ENCODE data around the gene HK1.

Gene HK1

DNA sequence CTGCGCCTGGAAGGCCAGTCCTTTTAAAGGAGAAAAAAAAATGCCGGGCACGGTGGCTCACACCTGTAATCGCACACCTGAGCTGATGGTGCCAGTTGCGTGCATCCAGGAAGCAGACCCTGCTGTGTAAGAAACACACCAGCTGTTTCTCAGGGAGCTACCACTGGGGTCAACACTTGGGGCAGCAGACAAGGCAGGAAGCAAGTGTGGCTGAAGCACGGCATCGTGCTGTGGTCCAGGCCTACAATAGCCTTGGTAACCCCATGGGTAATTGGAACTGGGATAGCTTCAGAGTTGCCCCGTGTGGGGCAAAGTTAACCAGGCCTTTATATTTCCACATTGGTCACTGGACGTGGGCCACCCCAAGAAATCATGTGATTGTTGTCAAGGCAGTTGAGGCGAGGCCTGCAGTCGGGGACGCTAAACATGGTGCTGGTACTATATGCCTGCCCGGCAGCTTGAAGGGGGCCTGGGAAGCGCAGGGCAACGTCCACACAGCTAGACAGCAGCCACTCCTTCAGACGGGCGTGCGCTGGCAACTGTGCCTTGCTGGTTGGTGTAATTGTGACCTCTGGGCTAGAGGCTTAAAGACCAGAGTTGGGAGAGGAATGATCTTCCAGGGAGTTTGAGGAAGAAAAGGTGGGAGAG lies 140.9 kb downstream of the HK1 start:
- DNase-seq (ENCODE audit: low read depth in 2 of 2) = no peak

DNA sequence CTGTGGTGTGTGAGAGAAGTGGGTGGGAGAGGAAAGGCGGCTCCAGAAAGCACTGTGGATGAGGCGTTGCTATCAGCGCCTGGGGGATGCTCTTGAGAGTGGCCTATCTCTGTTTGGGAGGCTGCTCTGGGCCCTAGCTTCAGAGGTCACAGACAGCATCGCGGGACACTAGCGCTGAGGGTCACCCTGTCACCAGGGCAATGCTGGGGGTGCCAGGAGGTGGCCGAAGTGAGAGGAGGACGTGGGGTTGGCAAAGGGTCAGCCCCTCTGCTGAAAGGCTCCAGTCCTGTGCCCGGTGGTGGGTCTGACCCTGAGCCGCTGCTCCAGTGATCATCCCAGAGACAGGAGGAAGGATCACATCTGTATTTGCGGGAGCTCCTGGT lies 141.4 kb downstream of the HK1 start:
- DNase-seq (ENCODE audit: low read depth in 2 of 2) = no peak

DNA sequence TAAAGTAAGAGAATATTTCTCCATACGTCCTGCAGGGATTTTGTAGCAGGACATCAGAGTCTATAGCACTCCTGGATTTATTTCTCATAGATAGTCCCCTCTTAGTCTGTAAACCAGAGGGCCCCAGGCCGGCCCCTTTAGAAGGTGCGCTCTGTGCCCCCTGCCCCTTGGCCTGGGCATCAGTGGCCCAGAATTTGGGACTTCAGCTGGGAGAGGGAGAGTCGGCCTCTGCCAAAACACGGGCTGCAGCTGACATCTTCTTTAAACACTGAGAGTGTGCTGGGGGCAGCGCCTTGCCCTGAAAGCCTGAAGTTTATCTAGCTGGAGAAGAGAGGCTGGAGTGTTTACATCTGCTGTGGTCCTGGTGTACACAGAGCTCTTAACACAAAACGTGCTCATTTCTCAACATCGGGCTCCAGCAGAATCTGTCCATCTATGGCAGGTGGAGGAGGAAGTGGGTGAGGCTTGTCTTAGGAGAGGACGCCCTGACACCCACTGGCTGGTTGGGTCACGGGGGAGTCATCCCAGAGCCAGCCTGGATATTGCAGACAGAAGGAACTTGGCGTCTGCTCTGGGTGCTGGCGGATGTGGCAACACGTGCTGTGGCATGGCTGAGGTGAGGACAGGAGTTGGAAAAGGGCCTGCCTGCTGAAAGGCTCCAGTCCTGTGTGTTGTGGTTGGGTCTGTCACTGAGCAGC lies 143.5 kb downstream of the HK1 start:
- DNase-seq (ENCODE audit: low read depth in 2 of 2) = no peak

DNA sequence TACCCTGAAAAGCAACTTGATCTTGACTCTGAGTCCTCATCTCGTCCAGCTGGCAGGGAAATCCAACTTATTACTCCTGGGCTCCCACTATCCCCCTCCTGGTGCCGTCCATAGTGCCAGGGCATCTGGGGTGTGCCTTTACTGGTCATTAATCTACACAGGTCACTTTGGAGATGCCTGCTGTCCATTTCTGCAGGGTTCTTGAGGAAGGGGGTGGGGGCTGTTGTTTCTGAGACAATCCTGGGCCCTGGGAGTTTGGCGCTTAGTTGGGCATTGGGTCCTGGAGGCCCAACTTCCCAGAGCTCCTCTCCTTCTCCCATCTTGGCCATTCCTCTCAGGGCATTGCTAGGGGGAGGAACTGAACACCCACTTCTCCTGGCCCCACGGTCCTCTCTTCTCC lies 144.4 kb downstream of the HK1 start:
- no peak for DNase-seq (ENCODE audit: low read depth in 2 of 2)

DNA sequence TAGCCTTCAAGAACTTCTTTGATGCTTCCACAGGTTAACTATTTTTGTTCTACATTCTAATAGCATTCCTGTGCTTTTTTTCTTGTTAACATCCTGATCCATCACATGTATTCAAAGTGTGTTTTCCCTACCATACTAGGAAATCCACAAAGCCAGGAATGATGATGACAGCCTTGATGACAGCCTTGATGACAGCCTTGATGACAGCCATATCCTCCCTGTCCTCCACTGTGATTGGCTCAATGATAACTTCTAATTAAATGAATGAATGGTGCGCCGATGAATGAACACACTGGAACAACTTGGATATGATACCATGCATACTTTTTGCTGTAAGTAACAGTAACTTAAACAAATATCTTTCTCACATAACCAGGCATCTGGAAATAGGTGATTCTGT lies 146.7 kb downstream of the HK1 start:
- DNase-seq (ENCODE audit: low read depth in 2 of 2) = no peak

DNA sequence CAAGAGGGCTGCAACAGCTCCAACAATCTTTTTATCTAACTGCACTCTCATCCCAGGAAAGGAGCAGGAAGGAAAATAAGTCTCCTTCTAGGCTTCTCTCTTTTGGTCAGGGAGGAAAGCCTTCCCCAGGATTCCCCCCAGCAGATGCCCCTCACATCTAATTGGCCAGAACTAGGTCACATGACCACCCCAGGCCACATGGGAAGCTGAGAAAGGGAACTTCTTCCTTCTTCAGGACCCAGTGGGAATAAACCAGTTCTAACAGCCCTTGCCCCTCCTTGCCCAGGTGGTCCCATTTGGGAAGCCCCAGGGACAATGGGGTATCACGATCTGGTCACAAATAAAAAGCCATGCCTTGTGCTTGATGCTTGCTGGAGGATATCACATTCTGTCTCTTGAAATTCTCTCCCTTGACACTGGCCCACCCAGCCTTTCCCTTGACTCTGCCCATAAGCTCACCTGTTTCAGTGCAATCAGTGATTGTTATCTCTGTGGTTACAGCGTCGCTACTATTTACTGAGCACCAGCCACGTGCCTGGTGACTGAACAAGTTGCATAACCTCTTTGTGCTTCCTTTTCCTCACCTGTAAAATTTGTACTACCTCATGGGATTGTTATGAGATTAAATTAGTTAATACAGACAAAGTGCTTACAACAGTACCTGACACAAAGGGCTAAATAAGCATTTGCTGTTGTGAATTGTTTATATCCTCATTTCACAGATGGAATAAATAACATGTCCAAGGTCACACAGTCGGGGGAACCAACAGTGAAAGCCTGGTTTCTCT lies 147.4 kb downstream of the HK1 start:
- no peak for DNase-seq (ENCODE audit: low read depth in 2 of 2)

DNA sequence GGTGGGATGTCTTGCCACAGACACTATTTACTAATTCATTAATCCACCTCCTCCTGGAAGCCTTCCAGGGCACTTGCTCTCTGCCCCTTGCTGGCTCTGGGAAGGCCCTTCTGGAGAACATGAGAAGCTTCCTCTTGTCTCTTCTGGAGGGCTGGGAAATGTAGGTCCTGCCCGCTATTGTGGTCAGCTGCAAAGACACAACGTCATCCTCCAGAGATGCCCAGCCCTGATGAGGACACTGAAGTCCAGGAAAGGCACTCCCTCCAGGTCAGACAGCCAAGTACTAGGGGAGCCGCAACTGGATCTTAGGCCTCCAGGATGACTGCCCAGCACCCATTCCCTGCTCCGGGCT lies 148.1 kb downstream of the HK1 start:
- no peak for DNase-seq (ENCODE audit: low read depth in 2 of 2)

DNA sequence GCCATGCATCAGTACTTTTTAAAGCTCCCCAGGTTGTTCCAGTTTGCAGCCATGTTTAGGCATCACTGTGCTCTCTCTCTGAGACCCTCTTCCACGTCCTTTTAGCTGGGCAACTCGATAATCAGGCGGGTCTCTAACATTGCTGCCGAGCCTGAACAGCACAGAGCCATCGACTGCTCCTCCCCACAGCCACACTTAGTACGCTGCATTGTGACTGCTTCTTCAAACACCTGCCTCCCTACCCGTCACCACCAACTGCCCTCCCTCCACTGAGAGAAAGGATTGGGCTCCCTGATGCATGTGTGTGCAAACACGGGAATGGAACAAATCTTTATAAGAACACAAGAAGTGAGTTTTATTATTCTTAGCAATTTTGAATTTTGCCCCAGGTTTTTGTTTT lies 149.9 kb downstream of the HK1 start:
- DNase-seq (ENCODE audit: low read depth in 2 of 2) = no peak

DNA sequence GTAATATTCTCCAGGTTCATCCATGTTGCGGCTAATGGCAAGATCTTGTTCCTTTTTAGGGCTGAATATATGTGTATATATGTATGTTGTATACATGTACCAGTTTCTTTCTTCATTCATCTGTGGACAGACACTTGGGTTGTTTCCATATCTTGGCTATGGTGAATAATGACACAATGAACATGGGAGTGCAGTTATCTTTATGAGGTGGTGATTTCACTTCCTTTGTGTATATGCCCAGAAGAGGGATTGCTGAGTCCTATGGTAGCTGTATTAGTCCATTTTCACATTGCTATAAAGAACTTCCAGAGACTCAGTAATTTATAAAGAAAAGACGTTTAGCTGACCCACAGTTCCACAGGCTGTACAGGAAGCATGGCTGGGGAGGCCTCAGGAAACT lies 155.9 kb downstream of the HK1 start:
- no peak for DNase-seq (ENCODE audit: low read depth in 2 of 2)

DNA sequence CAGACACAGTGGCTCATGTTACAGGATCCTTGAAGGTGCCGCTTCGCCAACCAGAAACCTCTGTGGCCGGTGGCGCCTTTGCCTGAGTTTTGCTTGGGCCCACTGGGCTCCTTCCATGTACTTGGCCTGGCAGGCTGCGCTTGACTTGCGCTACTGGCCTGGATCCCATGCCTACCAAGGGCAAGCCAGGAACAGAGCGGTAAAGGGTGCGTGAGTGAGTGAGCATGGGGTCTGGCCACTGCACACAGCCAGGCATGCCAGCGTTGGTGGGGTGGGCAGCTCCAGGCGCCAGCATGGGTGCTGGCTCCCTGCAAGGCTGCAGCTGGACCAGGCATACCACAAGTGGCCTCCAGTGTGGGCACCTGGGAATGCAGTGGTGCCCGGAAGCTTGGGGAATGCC lies 156.6 kb downstream of the HK1 start:
- no peak for DNase-seq (ENCODE audit: low read depth in 2 of 2)

DNA sequence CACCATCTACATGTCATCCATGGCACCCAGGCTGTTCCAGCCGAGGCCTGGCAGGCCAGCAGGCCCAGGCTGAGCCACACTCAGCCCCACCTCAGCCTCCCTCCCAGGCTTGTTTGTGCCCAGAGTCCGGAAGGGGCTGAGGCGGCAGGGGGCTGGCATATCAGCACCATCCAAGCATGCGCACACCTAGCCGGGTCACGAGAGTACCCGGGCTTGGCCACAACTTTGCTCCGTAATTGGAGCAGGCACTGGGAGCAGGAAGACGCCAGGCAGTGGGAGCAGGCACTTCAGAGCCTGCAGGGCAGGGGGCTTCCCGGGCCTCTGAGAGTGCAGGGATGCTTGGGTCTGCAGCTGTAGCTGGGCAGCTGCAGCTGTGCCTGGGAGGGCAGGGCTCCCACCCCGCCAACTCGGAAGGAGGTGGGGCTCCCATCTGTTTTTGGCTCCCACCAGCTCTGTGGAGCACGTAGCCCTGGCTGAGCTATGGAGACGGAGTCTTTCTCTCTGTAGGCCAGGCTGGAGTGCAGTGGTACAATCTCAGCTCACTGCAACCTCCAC lies 157.7 kb downstream of the HK1 start:
- no peak for DNase-seq (ENCODE audit: low read depth in 2 of 2)

DNA sequence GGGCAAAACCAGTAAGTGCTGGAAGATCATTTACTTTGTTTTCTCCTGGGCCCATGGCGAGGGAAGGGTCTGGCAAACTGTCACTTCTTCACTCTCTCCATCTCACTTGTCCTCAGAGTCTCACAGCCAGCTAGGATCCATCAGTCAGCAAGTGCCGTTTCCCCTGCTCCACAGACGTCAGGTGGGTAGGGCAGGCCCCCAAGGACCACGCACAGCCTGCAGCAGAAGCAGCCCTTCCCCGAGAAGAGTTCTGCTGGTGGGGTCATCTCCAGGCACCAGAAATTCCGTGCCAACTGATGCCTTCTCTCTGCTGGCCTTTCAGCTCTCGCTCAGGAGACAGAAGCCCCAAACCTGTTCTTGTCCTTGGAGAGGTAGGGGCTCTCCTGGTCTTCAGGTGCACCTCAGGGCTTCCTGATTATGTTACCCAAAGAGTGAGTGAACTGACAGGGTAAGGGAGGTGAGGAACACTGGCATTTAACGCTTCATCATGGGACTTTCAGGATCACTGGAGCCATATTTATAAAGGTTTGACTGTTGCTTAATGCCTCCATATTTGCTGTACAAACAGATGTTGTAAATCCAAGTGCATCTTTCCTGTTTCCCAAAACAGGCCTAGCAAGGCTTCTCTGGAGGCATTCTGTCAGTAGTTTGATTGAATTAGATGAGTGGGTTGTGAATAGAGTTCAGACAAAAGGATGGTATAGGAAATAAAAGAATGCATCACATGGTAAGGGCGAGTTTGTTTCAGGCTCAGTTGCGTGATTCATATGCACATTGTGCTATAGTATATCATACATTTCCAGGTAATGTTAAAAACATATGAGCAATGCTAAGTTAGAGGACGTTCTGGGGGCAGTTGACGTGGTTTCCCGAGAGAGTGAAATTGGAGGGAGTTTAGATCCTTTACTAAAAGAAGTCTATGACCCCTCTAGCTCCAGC lies 159.3 kb downstream of the HK1 start:
- no peak for DNase-seq (ENCODE audit: low read depth in 2 of 2)

DNA sequence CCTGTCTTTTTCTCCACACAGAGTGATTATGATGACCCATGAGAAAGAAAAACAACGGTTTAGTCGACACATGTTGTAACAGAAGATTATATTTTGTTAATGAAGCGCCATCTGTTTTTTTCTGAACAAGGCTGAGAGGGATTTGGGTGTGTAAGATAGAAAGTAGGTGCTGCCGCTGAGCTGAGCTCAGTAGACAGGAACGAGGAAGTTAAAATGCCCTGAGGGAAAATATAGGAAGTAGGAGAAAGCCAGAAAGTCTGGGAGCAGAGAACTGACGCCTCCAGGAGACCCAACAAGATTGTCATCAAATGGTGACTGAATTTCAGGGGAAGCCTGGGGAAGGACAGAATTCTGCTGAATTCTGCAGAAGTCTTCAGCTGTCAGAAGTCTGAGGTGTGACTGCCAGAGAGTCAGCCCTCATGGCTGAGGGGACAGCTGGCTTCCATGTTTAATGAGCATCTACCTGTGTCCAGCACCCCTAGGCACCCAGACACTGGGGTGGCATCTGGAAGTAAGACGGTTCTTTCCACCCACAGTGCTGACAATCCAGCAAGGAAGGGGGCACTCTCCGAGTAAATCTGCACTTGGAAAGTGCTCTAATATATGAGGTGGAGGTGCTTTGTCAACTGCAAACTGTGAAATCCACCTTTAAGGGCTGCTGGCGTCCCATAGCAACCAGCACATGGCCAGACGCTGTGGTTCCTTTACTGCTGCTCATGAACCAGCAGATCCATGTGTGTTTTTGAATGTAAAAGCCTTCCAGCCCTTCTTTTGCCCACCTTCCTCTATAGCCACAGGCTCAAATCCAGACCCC lies 160.4 kb downstream of the HK1 start:
- no peak for DNase-seq (ENCODE audit: low read depth in 2 of 2)

DNA sequence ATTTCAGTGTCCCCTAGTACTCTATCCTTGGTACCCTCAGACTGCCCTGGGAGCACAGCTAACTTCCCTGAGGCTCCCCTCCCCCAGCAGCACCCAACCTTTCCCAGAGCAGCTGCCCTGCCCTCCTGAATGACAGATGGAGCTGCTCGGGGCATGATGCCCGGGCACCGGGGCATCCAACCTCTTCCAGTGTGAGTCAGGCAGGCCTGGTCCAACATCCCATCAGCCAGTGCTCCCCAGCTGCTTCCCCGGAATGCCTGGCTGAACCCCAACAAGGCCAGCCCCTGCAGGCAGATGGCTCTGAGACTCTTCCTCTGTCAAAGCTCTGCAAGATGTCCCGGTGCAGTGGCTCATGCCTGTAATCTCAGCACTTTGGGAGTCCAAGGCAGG lies 161.0 kb downstream of the HK1 start:
- no peak for DNase-seq (ENCODE audit: low read depth in 2 of 2)

DNA sequence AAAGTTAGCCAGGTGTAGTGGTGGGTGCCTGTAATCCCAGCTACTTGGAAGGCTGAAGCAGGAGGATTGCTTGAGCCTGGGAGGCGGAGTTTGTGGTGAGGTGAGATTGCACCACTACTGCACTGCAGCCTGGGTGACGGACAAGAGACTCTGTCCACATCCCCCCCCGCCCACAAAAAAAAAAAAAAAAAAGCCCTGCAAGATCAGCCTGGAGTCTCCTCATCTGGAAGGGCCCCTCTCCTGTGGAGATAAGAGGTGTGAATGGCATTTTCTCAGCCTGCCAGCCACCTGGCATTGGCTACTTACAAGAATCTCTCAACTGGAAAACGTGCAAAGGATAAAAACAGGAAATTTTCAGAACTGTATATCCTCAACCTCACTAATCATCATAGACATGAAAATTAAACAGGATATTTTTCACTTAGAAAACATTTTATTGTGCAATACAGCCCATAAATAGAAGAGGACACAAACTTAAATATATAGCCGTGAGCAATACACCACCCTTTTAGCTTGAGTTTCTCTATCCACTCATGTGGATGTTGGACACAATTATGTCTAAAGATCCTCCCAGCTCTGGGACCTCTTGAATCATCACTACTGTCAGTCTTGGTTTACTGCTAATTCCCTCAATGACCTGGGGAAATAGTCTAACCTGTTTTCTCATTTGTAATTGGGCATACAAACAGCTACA lies 161.7 kb downstream of the HK1 start:
- DNase-seq (ENCODE audit: low read depth in 2 of 2) = no peak

DNA sequence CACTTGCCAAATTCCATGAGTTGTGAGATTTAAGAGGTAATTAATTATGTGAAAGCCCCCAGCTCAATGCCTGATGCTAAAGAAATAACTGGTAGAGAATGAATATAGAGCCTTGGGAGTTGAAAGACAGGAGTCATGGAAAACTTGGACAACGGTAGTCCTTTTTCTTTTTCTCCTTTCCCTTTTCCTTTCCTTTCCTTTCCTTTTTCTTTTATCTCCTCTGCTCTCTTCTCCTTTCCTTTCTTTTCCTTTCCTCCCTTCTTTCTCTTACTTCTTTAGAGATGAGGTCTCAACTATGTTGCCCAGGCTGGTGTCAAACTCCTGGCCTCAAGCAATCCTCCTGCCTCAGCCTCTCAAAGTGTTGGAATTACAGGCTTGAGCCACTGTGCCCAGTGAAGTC lies 165.1 kb downstream of the HK1 start:
- DNase-seq (ENCODE audit: low read depth in 2 of 2) = no peak

DNA sequence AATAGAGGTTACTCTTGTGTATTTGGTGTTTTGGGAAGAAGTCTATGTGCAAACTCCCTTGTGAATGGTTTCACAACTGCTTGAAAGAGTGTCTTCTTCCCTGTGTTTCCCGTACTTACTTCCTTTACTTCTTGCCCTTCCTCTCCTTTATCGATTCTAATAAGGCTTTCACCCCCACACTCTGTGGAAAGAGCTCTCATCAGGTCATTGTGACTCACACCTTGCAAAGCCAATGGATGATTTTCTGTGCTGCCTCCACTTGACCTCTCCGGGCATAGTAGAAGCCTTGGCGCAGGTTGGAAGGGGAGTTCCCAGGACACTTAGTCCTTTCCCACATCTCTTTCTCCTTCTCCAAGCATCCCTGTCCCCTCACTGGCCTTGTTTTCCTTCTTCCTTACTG lies 166.7 kb downstream of the HK1 start:
- DNase-seq (ENCODE audit: low read depth in 2 of 2) = no peak

DNA sequence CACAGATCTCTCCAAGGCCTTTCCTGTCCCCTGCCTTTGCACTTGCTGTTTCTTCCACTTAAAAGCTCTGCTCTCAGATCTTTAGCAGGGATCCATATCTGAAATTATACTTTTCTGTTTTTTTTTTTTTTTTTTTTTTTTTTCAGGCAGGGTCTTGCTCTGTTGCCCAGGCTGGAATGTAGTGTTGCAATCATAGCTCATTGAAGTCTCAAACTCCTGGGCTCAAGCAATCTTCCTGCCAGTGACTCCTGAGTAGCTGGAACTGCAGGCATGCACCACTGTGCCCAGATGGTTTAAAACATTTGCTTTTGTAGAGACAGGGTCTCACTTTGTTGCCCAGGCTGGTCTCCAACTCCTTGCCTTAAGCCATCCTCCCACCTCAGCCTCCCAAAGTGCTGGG lies 167.9 kb downstream of the HK1 start:
- DNase-seq (ENCODE audit: low read depth in 2 of 2) = no peak

DNA sequence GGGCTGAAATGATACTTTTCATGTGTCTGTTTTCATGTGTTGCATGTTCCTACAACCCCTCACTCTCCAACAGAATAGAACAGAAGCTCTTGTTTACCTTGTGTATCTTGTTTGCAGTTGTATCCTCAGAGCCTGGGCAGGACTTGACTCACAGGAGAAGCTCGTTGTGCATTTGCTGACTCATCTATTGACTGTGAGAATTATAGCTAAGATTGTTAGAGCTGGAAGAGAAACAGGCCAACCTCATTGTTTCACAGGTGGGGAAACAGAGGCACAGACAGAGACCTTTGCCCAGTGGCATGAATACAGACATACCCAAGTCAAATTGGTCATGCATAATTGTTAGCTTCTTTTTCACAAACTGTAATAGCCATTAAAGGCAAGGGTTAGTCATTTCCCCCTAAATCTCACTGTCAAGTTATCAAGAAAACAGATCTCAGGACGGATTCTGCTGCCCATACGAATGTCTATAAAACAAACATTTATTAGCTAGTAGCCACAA lies 168.4 kb downstream of the HK1 start:
- DNase-seq (ENCODE audit: low read depth in 2 of 2) = peak; percentile 47 to 48

DNA sequence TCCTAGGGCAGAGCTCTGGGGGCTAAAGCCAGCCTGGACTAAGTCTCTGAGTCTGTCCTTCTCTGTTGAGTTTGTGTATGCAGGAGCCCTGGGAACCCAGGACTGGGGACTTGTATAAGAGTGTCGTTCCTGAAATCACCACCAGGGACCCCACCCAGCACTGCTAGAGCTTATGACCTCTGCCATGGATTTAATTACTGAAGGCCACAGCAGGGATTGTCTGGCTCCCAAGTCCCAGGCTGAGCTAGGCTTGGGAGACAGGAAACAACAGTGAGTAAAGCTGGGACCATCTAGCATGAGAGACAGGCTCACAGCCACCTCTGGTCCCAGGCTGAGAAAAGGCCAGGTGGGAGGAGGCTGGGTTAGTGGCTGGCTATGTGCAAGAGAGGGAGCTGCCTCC lies 171.5 kb downstream of the HK1 start:
- no peak for DNase-seq (ENCODE audit: low read depth in 2 of 2)

Data from fibroblast of skin of left quadriceps (primary cell).